GM19467 (cell line): ENCODE measurements around the gene HPCAL4.

Experiments
- ATAC-seq: cut with Tn5 transposase; IDR thresholded peaks from one replicate; pipeline ENCODE4 v1.9.1; 2021; ENCODE audit warnings: mild to moderate bottlenecking, moderate library complexity; ENCODE audit not compliant: unreplicated experiment

The HPCAL4 gene

GRCh38 chr1:39631361-39632322, 59.6 kb downstream of the HPCAL4 start:
- ATAC-seq = no peak

GRCh38 chr1:39628807-39629350, 62.4 kb downstream of the HPCAL4 start:
- no peak for ATAC-seq
